ENCODE data around the gene CLIC6.

DNA sequence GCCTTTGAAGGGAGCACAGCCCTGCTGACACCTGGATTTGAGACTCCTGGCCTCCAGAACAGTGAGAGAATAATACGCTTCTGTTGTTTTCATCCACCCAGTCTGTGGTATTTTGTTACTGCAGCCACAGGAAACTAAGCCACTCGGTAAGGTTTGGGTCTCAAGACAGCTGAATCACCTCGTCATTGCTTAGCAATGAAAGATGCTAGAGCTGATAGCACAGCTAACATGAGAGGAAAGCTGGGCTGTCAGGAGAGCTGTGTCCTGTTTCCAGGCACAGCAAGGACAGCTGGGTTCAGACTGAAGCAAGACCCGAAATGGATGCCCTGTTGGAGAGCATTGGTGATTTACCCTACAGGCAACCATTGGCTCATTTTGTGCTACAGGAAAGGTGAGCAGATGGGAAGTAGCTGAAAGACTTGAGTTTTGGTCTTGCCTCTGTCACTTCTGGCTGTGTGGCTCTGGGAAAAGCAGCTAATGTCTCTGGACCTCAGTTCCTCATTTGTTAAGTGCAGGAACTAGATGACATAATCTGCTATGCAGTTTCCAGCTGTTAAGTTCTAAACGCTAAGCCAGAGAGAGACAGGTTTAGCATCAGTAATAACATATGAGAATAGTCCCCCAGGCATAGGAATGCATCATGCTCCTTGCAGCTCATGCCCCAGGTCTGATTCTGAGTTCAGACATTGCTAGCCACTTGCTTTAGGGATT is 58.0 kb downstream of the CLIC6 start:
- no peak for TF ChIP-seq POLR2A (IDR thresholded peaks at IDR 0.05)
- TF ChIP-seq, protein P1, sequence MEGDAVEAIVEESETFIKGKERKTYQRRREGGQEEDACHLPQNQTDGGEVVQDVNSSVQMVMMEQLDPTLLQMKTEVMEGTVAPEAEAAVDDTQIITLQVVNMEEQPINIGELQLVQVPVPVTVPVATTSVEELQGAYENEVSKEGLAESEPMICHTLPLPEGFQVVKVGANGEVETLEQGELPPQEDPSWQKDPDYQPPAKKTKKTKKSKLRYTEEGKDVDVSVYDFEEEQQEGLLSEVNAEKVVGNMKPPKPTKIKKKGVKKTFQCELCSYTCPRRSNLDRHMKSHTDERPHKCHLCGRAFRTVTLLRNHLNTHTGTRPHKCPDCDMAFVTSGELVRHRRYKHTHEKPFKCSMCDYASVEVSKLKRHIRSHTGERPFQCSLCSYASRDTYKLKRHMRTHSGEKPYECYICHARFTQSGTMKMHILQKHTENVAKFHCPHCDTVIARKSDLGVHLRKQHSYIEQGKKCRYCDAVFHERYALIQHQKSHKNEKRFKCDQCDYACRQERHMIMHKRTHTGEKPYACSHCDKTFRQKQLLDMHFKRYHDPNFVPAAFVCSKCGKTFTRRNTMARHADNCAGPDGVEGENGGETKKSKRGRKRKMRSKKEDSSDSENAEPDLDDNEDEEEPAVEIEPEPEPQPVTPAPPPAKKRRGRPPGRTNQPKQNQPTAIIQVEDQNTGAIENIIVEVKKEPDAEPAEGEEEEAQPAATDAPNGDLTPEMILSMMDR (IDR thresholded peaks at IDR 0.05): no peak
